Measurements from ENCODE around the gene RUVBL1. TPM values are rescaled to one million over a fixed set of nuclear protein-coding genes. Genes with fewer than 3 reads are reported as not detected.

The RUVBL1 gene
- total and polyA plus RNA-seq, 3 experiments from 2014 or later: 69.2 to 116 (median 114) TPM

DNA sequence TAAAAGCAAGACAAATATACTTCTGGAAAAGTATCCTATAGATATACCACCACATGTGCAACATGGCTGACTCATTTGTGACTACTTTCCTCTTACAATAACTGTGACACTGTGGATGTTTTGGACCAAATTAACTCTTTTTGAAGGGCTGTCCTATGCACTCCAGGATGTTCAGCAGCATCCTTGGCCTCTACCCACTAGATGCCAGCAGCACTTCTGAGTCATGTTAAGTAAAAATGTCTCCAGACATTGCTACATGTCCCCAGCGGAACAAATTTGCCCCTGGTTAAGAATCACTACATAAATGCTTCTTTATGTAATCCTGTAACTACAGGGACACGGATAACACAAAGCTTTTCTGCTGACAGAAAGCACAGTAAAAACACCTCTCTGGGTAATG lies 32.0 kb downstream of the RUVBL1 start:
- Histone ChIP-seq H3K27me3 (ENCODE audit: insufficient read depth, low read length, poor library complexity, severe bottlenecking) (no peaks in the 10 kb centered on the region), H3K9me3 (ENCODE audit: low read length) (no peaks in the 10 kb centered on the region), H3K4me1 (ENCODE audit: insufficient read depth, low read length) (no peaks in the 10 kb centered on the region), H3K36me3 (ENCODE audit: insufficient read depth, low read length) (peaks cover 26% of the 10 kb centered on the region), H3K27ac (ENCODE audit: low read depth, low read length) (no peak overlapping the region), H3K4me3 (ENCODE audit: low read length) (no peak overlapping the region)
- POLR2A ChIA-PET: no interaction called here
- Mint-ChIP-seq H3K9me3 (no peaks in the 10 kb centered on the region), H3K4me1 (peaks cover 6 to 10% (median 9%) of the 10 kb centered on the region in 3 donors), H3K27me3 (no peaks in the 10 kb centered on the region), H3K36me3 (peaks cover 5 to 61% (median 11%) of the 10 kb centered on the region in 3 donors), H3K4me3 (no peak overlapping the region), H3K27ac (no peak overlapping the region)
- CTCF ChIA-PET: interaction anchor here (1.1 kb wide), 1 partner anchor 42 kb away, joined by 5 read pairs; no protein-coding TSS in a partner anchor
- no peak for DNase-seq

DNA sequence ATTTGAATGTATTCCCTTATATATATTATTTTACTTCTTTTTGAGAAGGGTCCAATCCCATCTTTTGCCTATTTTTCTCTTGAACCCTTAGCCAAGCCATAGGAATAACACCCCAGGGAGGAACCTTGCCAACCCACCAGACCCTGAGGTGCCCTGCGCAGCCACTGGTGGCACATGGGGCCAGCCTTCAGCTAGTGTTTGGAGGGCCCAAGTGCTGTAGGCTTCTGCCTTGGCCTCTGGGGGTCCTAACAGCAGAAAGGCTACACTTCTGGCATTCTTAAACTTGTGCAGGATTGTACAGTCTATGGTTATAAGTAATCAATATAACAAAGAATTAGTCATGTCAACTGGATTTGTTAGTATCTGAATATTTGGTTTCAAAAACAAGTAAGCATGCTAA lies 34.5 kb downstream of the RUVBL1 start:
- Histone ChIP-seq H3K36me3 (ENCODE audit: insufficient read depth, low read length) (peaks cover 42% of the 10 kb centered on the region), H3K27ac (ENCODE audit: low read depth, low read length) (no peak overlapping the region), H3K27me3 (ENCODE audit: insufficient read depth, low read length, poor library complexity, severe bottlenecking) (no peaks in the 10 kb centered on the region), H3K9me3 (ENCODE audit: low read length) (no peaks in the 10 kb centered on the region), H3K4me1 (ENCODE audit: insufficient read depth, low read length) (no peaks in the 10 kb centered on the region), H3K4me3 (ENCODE audit: low read length) (no peak overlapping the region)
- POLR2A ChIA-PET: no interaction called here
- no peak for DNase-seq
- no peaks in the 10 kb centered on the region for H3K27me3 Mint-ChIP-seq
- no peaks in the 10 kb centered on the region for H3K9me3 Mint-ChIP-seq
- peaks cover 0 to 3% (median 0%) of the 10 kb centered on the region in 3 donors for H3K4me1 Mint-ChIP-seq
- peaks cover 5 to 65% (median 13%) of the 10 kb centered on the region in 3 donors for H3K36me3 Mint-ChIP-seq
- H3K4me3 Mint-ChIP-seq: no peak overlapping the region
- CTCF ChIA-PET: no interaction called here
- no peak overlapping the region for H3K27ac Mint-ChIP-seq

DNA sequence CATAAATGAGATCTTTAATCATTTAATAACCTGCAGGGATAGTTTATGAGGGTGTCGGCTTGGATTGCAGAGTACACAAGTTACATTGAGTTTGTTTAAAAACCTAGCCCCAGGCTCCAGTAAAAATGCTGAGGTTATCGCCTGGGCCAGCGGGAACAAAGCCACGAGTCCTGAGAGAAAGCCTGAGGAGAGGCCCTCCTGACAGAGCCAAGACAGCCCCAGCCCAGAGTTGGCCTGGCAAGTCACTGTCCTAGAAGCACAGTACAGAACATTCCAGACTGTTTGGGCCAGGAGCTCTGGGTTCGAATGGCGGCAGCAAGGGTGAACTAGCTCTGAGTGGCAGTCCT lies 39.0 kb downstream of the RUVBL1 start:
- H3K27me3 ChIP-seq (ENCODE audit: insufficient read depth, low read length, poor library complexity, severe bottlenecking): no peaks in the 10 kb centered on the region
- no peak overlapping the region for H3K4me3 ChIP-seq (ENCODE audit: low read length)
- H3K9me3 ChIP-seq (ENCODE audit: low read length): no peaks in the 10 kb centered on the region
- Mint-ChIP-seq H3K9me3 (no peaks in the 10 kb centered on the region), H3K36me3 (peaks cover 13 to 81% (median 28%) of the 10 kb centered on the region in 3 donors), H3K27ac (peak overlapping the region in 1 of 8 donors; percentile 10), H3K4me1 (peaks cover 0 to 1% (median 0%) of the 10 kb centered on the region in 3 donors), H3K4me3 (no peak overlapping the region), H3K27me3 (peaks cover 0 to 2% of the 10 kb centered on the region in 2 donors)
- ChIA-PET CTCF (interaction anchor here (2.7 kb wide), 1 partner anchor 9 kb away, joined by 9 read pairs; no protein-coding TSS in a partner anchor), POLR2A (no interaction called here)
- no peaks in the 10 kb centered on the region for H3K4me1 ChIP-seq (ENCODE audit: insufficient read depth, low read length)
- H3K36me3 ChIP-seq (ENCODE audit: insufficient read depth, low read length): peaks cover 56% of the 10 kb centered on the region
- no peak overlapping the region for H3K27ac ChIP-seq (ENCODE audit: low read depth, low read length)
- DNase-seq: no peak

DNA sequence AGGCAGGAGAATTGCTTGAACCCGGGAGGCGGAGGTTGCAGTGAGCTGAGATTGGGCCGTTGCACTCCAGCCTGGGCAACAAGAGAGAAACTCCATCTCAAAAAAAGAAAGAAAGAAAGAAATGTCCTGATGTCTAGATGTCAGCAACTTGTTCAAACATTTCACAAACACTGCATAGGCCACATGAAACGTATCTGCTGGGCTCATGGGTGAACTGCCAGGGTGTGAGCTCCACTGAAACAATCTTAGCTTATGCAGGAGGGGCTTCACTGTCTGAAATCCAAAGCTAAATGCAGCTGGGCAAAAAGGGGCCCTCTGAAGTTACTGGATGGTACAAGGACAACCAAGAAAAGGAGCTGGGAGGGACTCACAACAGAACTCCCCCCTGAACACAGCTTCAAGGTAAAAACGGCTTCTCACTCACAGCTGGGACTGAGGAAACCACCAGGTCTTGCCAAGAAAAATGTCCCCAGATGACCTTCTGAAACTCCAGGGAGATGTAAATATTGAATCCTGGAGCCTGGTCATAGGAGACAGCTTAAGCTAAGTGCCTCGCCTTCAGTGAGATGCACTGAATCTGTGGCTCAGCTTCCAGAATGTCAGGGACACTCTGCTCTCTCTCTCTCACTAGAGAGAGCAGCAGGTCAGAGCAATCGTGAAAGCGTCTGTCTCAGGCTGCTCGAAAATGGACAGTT lies 39.5 kb downstream of the RUVBL1 start:
- CTCF ChIA-PET: interaction anchor here (1.0 kb wide), 2 partner anchors 9 to 10 kb away, joined by 4 read pairs; no protein-coding TSS in a partner anchor

DNA sequence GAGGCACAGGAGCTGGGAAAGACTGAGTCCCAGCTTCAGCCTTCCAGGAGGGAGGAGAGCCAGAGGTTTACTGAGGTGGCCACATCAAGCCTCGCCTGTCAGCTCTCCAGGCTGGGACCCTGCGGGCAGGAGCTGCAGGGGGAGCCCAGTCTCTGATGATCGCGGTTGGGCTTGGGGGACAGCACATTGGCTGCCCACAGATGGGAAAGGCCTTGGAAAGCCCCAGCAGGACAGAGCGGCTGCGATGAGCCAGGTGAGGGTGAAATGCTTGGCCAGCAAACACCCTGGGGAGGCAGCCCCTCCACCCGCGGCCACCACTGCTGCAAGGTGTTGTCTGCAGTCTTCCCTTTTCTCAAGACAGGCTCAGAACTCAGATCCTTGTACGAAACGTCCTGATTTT lies 40.2 kb downstream of the RUVBL1 start:
- Histone ChIP-seq H3K4me1 (ENCODE audit: insufficient read depth, low read length) (no peaks in the 10 kb centered on the region), H3K36me3 (ENCODE audit: insufficient read depth, low read length) (peaks cover 56% of the 10 kb centered on the region), H3K9me3 (ENCODE audit: low read length) (no peaks in the 10 kb centered on the region), H3K4me3 (ENCODE audit: low read length) (no peak overlapping the region), H3K27ac (ENCODE audit: low read depth, low read length) (no peak overlapping the region), H3K27me3 (ENCODE audit: insufficient read depth, low read length, poor library complexity, severe bottlenecking) (no peaks in the 10 kb centered on the region)
- DNase-seq: no peak
- Mint-ChIP-seq H3K4me1 (peaks cover 0 to 1% (median 0%) of the 10 kb centered on the region in 3 donors), H3K27me3 (peaks cover 0 to 2% of the 10 kb centered on the region in 2 donors), H3K9me3 (no peaks in the 10 kb centered on the region), H3K4me3 (no peak overlapping the region), H3K27ac (no peak overlapping the region), H3K36me3 (peaks cover 13 to 94% (median 35%) of the 10 kb centered on the region in 3 donors)
- ChIA-PET CTCF (interaction anchor here (1.0 kb wide), 2 partner anchors 8 to 9 kb away, joined by 4 read pairs; no protein-coding TSS in a partner anchor), POLR2A (no interaction called here)

More for the DNA sequence above, 39.5 kb downstream of the RUVBL1 start:
- no peak overlapping the region for H3K4me3 ChIP-seq (ENCODE audit: low read length)
- Mint-ChIP-seq H3K9me3 (no peaks in the 10 kb centered on the region), H3K27me3 (peaks cover 0 to 2% of the 10 kb centered on the region in 2 donors), H3K36me3 (peaks cover 13 to 86% (median 28%) of the 10 kb centered on the region in 3 donors), H3K4me1 (peaks cover 0 to 1% (median 0%) of the 10 kb centered on the region in 3 donors), H3K27ac (peak overlapping the region in 1 of 8 donors; percentile 10), H3K4me3 (no peak overlapping the region)
- H3K27ac ChIP-seq (ENCODE audit: low read depth, low read length): no peak overlapping the region
- POLR2A ChIA-PET: no interaction called here
- no peaks in the 10 kb centered on the region for H3K4me1 ChIP-seq (ENCODE audit: insufficient read depth, low read length)
- no peak for DNase-seq
- peaks cover 56% of the 10 kb centered on the region for H3K36me3 ChIP-seq (ENCODE audit: insufficient read depth, low read length)
- H3K9me3 ChIP-seq (ENCODE audit: low read length): no peaks in the 10 kb centered on the region
- no peaks in the 10 kb centered on the region for H3K27me3 ChIP-seq (ENCODE audit: insufficient read depth, low read length, poor library complexity, severe bottlenecking)

DNA sequence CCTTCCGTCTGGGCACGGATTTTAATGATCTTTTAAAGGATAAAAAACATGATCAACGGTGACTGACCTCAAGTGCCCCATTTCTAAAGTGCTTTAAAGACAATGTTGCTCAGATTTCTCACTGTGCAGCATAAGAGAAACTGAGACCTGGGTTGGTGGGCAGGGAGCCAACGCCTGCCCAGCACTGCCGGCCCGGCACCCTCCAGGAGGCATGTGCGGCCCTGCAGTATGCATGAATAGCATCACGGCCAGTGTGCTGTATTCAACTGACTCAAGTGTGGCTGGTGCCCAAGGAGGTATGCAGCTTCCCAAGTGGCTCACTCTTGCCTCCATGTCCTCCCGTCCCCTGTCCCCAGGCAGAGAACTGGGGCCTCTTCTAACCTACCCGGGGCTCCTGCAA lies 41.1 kb downstream of the RUVBL1 start:
- ChIA-PET CTCF (interaction anchor here (1.0 kb wide), 1 partner anchor 12 kb away, joined by 3 read pairs; no protein-coding TSS in a partner anchor), POLR2A (no interaction called here)
- no peak overlapping the region for H3K27ac Mint-ChIP-seq
- DNase-seq: no peak
- peaks cover 0 to 3% (median 1%) of the 10 kb centered on the region in 3 donors for H3K4me1 Mint-ChIP-seq
- H3K27ac ChIP-seq (ENCODE audit: low read depth, low read length): no peak overlapping the region
- H3K27me3 Mint-ChIP-seq: peaks cover 0 to 2% of the 10 kb centered on the region in 2 donors
- H3K4me1 ChIP-seq (ENCODE audit: insufficient read depth, low read length): no peaks in the 10 kb centered on the region
- H3K4me3 Mint-ChIP-seq: no peak overlapping the region
- peaks cover 13 to 97% (median 36%) of the 10 kb centered on the region in 3 donors for H3K36me3 Mint-ChIP-seq
- H3K9me3 Mint-ChIP-seq: no peaks in the 10 kb centered on the region
- H3K9me3 ChIP-seq (ENCODE audit: low read length): no peaks in the 10 kb centered on the region
- no peaks in the 10 kb centered on the region for H3K27me3 ChIP-seq (ENCODE audit: insufficient read depth, low read length, poor library complexity, severe bottlenecking)
- peaks cover 55% of the 10 kb centered on the region for H3K36me3 ChIP-seq (ENCODE audit: insufficient read depth, low read length)
- H3K4me3 ChIP-seq (ENCODE audit: low read length): no peak overlapping the region

DNA sequence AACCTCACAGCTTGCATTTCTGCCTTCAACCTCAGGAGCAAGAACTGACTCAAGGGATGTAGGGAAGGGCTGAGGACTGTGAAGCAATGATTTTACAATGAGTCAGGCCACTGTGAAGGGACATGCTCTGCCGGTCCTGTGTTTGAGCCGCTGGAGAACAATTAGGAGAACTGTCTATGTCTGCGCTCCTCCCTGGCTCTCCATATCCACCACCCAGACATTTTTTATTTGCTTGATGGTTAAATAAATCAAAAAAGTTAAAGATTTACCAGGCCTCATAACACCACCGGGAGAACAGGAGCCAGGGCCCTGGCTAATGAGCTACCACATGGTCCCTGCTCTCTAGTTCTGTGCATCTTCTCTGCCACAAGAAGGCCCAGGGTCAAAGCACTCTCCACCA lies 41.8 kb downstream of the RUVBL1 start:
- Histone ChIP-seq H3K27ac (ENCODE audit: low read depth, low read length) (no peak overlapping the region), H3K4me3 (ENCODE audit: low read length) (no peak overlapping the region), H3K9me3 (ENCODE audit: low read length) (no peaks in the 10 kb centered on the region), H3K27me3 (ENCODE audit: insufficient read depth, low read length, poor library complexity, severe bottlenecking) (no peaks in the 10 kb centered on the region), H3K4me1 (ENCODE audit: insufficient read depth, low read length) (no peaks in the 10 kb centered on the region), H3K36me3 (ENCODE audit: insufficient read depth, low read length) (peaks cover 48% of the 10 kb centered on the region)
- Mint-ChIP-seq H3K27ac (no peak overlapping the region), H3K9me3 (no peaks in the 10 kb centered on the region), H3K4me1 (peaks cover 0 to 4% (median 0%) of the 10 kb centered on the region in 3 donors), H3K36me3 (peaks cover 8 to 90% (median 32%) of the 10 kb centered on the region in 3 donors), H3K27me3 (peaks cover 0 to 2% of the 10 kb centered on the region in 2 donors), H3K4me3 (no peak overlapping the region)
- ChIA-PET CTCF (no interaction called here), POLR2A (no interaction called here)
- DNase-seq: no peak

DNA sequence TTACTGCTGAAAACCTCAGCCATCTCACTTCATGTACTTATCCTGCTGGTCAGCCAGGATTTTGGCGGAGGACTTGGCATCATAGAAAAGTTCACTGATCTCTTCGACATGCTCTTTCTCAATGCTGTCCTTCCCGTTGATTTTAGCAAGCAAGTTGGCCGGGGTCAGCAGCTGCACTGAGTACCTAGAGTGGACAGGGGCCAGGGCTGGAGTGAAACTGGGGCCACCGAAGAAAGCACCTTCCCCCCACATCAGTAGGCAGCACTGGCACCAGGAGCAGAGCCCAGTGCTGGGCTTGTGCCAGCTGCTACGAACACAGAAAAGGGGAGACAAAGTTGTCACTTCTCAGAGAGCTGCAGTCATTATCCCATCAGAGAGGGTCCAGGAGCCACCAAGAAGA lies 42.4 kb downstream of the RUVBL1 start:
- peaks cover 3% of the 10 kb centered on the region for H3K4me1 ChIP-seq (ENCODE audit: insufficient read depth, low read length)
- Mint-ChIP-seq H3K27me3 (peaks cover 0 to 2% of the 10 kb centered on the region in 2 donors), H3K36me3 (peaks cover 8 to 84% (median 32%) of the 10 kb centered on the region in 3 donors), H3K4me1 (peaks cover 0 to 6% (median 0%) of the 10 kb centered on the region in 3 donors), H3K4me3 (no peak overlapping the region), H3K27ac (no peak overlapping the region), H3K9me3 (no peaks in the 10 kb centered on the region)
- peaks cover 41% of the 10 kb centered on the region for H3K36me3 ChIP-seq (ENCODE audit: insufficient read depth, low read length)
- no peak for DNase-seq
- H3K27ac ChIP-seq (ENCODE audit: low read depth, low read length): no peak overlapping the region
- H3K27me3 ChIP-seq (ENCODE audit: insufficient read depth, low read length, poor library complexity, severe bottlenecking): no peaks in the 10 kb centered on the region
- CTCF ChIA-PET: no interaction called here
- POLR2A ChIA-PET: no interaction called here
- H3K9me3 ChIP-seq (ENCODE audit: low read length): no peaks in the 10 kb centered on the region
- no peak overlapping the region for H3K4me3 ChIP-seq (ENCODE audit: low read length)

Data from CD8-positive, alpha-beta memory T cell (primary cell).